HT-29 (cell line): ENCODE results near the gene KRTAP5-3. TPM values are rescaled to one million over a fixed set of nuclear protein-coding genes. Genes with fewer than 3 reads are reported as not detected.
"Not testable (repeated sequence)": the region's sequence is repeated elsewhere in the genome, so short reads cannot be mapped to it uniquely, and the experiment has no call there.

Experiments used
- DNase-seq: peaks from one replicate; pipeline ENCODE4 v3.0.0-alpha.2; 2015; ENCODE audit warnings: low spot score
- total RNA-seq: library from RNA; depleted of rRNA; stranded (reverse); fragments of >200 nt; shearing (Covaris generic); gene quantifications from 2 replicates; pipeline ENCODE4 v1.2.3, GENCODE V29; 2014

Gene KRTAP5-3
- total RNA-seq, 1 experiment from 2014 or later, result not detected

GRCh38 chr11:1619449-1619848 lies 11.2 kb upstream of the KRTAP5-3 start:
- DNase-seq, result no peak

GRCh38 chr11:1618231-1618630 lies 10.0 kb upstream of the KRTAP5-3 start:
- no peak for DNase-seq

- not testable (repeated sequence) for DNase-seq
These were observed 362 bp downstream of the KRTAP5-3 start for GRCh38 chr11:1607901-1608300.

GRCh38 chr11:1607156-1607845 lies 962 bp downstream of the KRTAP5-3 start:
- not testable (repeated sequence) for DNase-seq

- not testable (repeated sequence) for DNase-seq
These were observed 2.3 kb downstream of the KRTAP5-3 start for GRCh38 chr11:1605923-1606322.

GRCh38 chr11:1604711-1605110 lies 3.6 kb downstream of the KRTAP5-3 start:
- no peak for DNase-seq

GRCh38 chr11:1604181-1604580 lies 4.1 kb downstream of the KRTAP5-3 start:
- no peak for DNase-seq

GRCh38 chr11:1603629-1604028 lies 4.6 kb downstream of the KRTAP5-3 start:
- no peak for DNase-seq

GRCh38 chr11:1601663-1602062 lies 6.6 kb downstream of the KRTAP5-3 start:
- DNase-seq, result not testable (repeated sequence)

GRCh38 chr11:1600626-1601025 lies 7.6 kb downstream of the KRTAP5-3 start:
- no peak for DNase-seq

- no peak for DNase-seq
These were observed 9.4 kb downstream of the KRTAP5-3 start for GRCh38 chr11:1598816-1599215.

- DNase-seq, result not testable (repeated sequence)
These were observed 9.9 kb downstream of the KRTAP5-3 start for GRCh38 chr11:1598406-1598805.

GRCh38 chr11:1597994-1598380 lies 10.3 kb downstream of the KRTAP5-3 start, which contains the start of gene KRTAP5-2:
TSS of gene KRTAP5-2 (minus strand) at chr11:1598294. CDS start at chr11:1598250, 44 bp downstream.
- no peak for DNase-seq

- DNase-seq, result no peak
These were observed 10.8 kb downstream of the KRTAP5-3 start for GRCh38 chr11:1597331-1597993.

- not testable (repeated sequence) for DNase-seq
These were observed 11.6 kb downstream of the KRTAP5-3 start for GRCh38 chr11:1596576-1597121.

- peak; percentile 21 for DNase-seq
These were observed 12.2 kb downstream of the KRTAP5-3 start for GRCh38 chr11:1595994-1596575.

GRCh38 chr11:1592628-1593027 lies 15.6 kb downstream of the KRTAP5-3 start:
- DNase-seq, result no peak

- DNase-seq, result no peak
These were observed 18.3 kb downstream of the KRTAP5-3 start for GRCh38 chr11:1589996-1590395.

- DNase-seq, result peak; percentile 44
These were observed 18.9 kb downstream of the KRTAP5-3 start for GRCh38 chr11:1589191-1589963.

- DNase-seq, result no peak
These were observed 21.6 kb downstream of the KRTAP5-3 start for GRCh38 chr11:1586699-1587098.

GRCh38 chr11:1584661-1585370 lies 23.4 kb downstream of the KRTAP5-3 start, which contains the start of gene KRTAP5-1:
TSS of gene KRTAP5-1 (minus strand) at chr11:1585283. CDS start at chr11:1585249, 34 bp downstream.
- DNase-seq, result not testable (repeated sequence)
